Neural cell (in vitro differentiated cells): ENCODE measurements around the gene INPP5A. TPM values are rescaled to one million over a fixed set of nuclear protein-coding genes. Genes with fewer than 3 reads are reported as not detected.
"Not testable (repeated sequence)": the region's sequence is repeated elsewhere in the genome, so short reads cannot be mapped to it uniquely, and the experiment has no call there.

Experiments
- H2AFZ ChIP-seq: fragments of 200-600, 300-800 bp; sonication (generic), shearing (Covaris generic); 2 replicates; pipeline ENCODE4 v1.6.0; 2014; ENCODE audit warnings: low read depth, mild to moderate bottlenecking, antibody characterized with exemption, low read length, moderate library complexity
- H3F3A ChIP-seq: fragments of 200-600 bp; shearing (Covaris generic); 2 replicates; pipeline ENCODE4 v1.6.1; 2016; ENCODE audit warnings: mild to moderate bottlenecking, moderate library complexity, mixed read lengths, antibody characterized with exemption, low read length; ENCODE audit not compliant: insufficient read depth, poor library complexity, severe bottlenecking
- H3K27ac ChIP-seq: fragments of 200-600, 300-800 bp; sonication (generic), shearing (Covaris generic); 2 replicates; pipeline ENCODE4 v1.5.1; 2014; ENCODE audit warnings: mild to moderate bottlenecking, low read length, moderate library complexity
- H3K27me3 ChIP-seq: fragments of 300-800, 200-600 bp; sonication (generic), shearing (Covaris generic); 2 replicates; pipeline ENCODE4 v1.6.0; 2014; ENCODE audit warnings: mild to moderate bottlenecking, low read depth, low read length, moderate library complexity; ENCODE audit not compliant: insufficient read depth
- H3K36me3 ChIP-seq: fragments of 300-800, 200-600 bp; sonication (generic), shearing (Covaris generic); 2 replicates; pipeline ENCODE4 v1.5.1; 2014; ENCODE audit warnings: mild to moderate bottlenecking, antibody characterized with exemption, low read length, moderate library complexity; ENCODE audit not compliant: insufficient read depth
- H3K4me2 ChIP-seq: fragments of 300-800, 200-600 bp; sonication (generic), shearing (Covaris generic); 2 replicates; pipeline ENCODE4 v1.6.0; 2014; ENCODE audit warnings: mild to moderate bottlenecking, low read length
- H3K4me3 ChIP-seq: fragments of 300-800, 200-600 bp; sonication (generic), shearing (Covaris generic); 2 replicates; pipeline ENCODE4 v1.5.1; 2014; ENCODE audit warnings: mild to moderate bottlenecking, low read length, moderate library complexity
- H3K79me2 ChIP-seq: fragments of 200-600 bp; shearing (Covaris generic); replicated peaks from 2 replicates; pipeline ENCODE4 v1.6.0; 2014; ENCODE audit warnings: mild to moderate bottlenecking, low read length, moderate library complexity; ENCODE audit not compliant: insufficient read depth
- H3K9ac ChIP-seq: fragments of 300-800, 200-600 bp; sonication (generic), shearing (Covaris generic); 2 replicates; pipeline ENCODE4 v1.6.1; 2016; ENCODE audit warnings: mild to moderate bottlenecking, low read length, mixed read lengths
- H3K9me2 ChIP-seq: fragments of 200-600 bp; shearing (Covaris generic); 2 replicates; pipeline ENCODE4 v1.6.1; 2016; ENCODE audit warnings: mild to moderate bottlenecking, low read length, mixed read lengths; ENCODE audit not compliant: insufficient read depth
- H3K9me3 ChIP-seq: fragments of 200-600, 300-800 bp; sonication (generic), shearing (Covaris generic); 2 replicates; pipeline ENCODE4 v1.6.1; 2016; ENCODE audit warnings: mild to moderate bottlenecking, mixed run types, low read length, moderate library complexity, mixed read lengths
- H4K20me1 ChIP-seq: fragments of 200-600 bp; shearing (Covaris generic); 2 replicates; pipeline ENCODE4 v1.6.1; 2016; ENCODE audit warnings: mild to moderate bottlenecking, mixed run types; ENCODE audit not compliant: insufficient read depth
- CTCF ChIP-seq: fragments of 450-650 bp; IDR thresholded peaks from 2 replicates; pipeline ENCODE4 v1.5.1; 2014; ENCODE audit warnings: antibody characterized with exemption, mild to moderate bottlenecking, moderate library complexity; ENCODE audit not compliant: poor library complexity, severe bottlenecking
- EP300 ChIP-seq: fragments of 450-650 bp; conservative IDR thresholded peaks from 2 replicates; pipeline ENCODE4 v1.6.1; 2014; ENCODE audit warnings: antibody characterized with exemption, mild to moderate bottlenecking, moderate library complexity; ENCODE audit not compliant: poor library complexity, severe bottlenecking
- EZH2 ChIP-seq: fragments of 200-600, 300-800 bp; shearing (Covaris generic), sonication (generic); IDR thresholded peaks from 2 replicates; pipeline ENCODE4 v1.6.1; 2014; ENCODE audit warnings: antibody characterized with exemption, low read length, borderline replicate concordance, mild to moderate bottlenecking; ENCODE audit not compliant: insufficient read depth, poor library complexity, severe bottlenecking
- MXI1 ChIP-seq: fragments of 450-650 bp; conservative IDR thresholded peaks from 2 replicates; pipeline ENCODE4 v1.6.1; 2014; ENCODE audit warnings: antibody characterized with exemption, mild to moderate bottlenecking; ENCODE audit not compliant: poor library complexity, severe bottlenecking
- POLR2AphosphoS5 ChIP-seq: IDR thresholded peaks from 2 replicates; pipeline ENCODE4 v1.6.1; 2012
- RAD21 ChIP-seq: fragments of 450-650 bp; conservative IDR thresholded peaks from 2 replicates; pipeline ENCODE4 v1.6.1; 2014; ENCODE audit warnings: antibody characterized with exemption, mild to moderate bottlenecking, moderate library complexity
- REST ChIP-seq: IDR thresholded peaks from 2 replicates; pipeline ENCODE4 v1.6.1; 2012; ENCODE audit warnings: borderline replicate concordance
- SMC3 ChIP-seq: fragments of 450-650 bp; conservative IDR thresholded peaks from 2 replicates; pipeline ENCODE4 v1.6.1; 2014; ENCODE audit warnings: antibody characterized with exemption, mild to moderate bottlenecking, moderate library complexity; ENCODE audit not compliant: poor library complexity
- TAF1 ChIP-seq: IDR thresholded peaks from 2 replicates; pipeline ENCODE4 v1.6.1; 2012; ENCODE audit warnings: low read depth
- polyA plus RNA-seq: library from polyadenylated mRNA; depleted of rRNA; stranded (reverse); fragments of >200 nt; gene quantifications from 2 replicates; pipeline ENCODE4 v1.2.3, GENCODE V29; 2014

Gene INPP5A
- polyA plus RNA-seq, 1 donor from 2014 or later, result 48.8 TPM

GRCh38 chr10:132572545-132572937 is 35.0 kb downstream of the INPP5A start:
- no peaks in the 10 kb centered on the region for H3K79me2 ChIP-seq

GRCh38 chr10:132572946-132573345 is 35.4 kb downstream of the INPP5A start:
- not testable (repeated sequence) for H3K4me2 ChIP-seq, H3K4me3 ChIP-seq, H4K20me1 ChIP-seq, H3K36me3 ChIP-seq, H3K9me3 ChIP-seq, H3K9ac ChIP-seq, H2AFZ ChIP-seq, H3F3A ChIP-seq, H3K9me2 ChIP-seq, H3K79me2 ChIP-seq, H3K27me3 ChIP-seq, H3K27ac ChIP-seq

More at GRCh38 chr10:132572545-132572937, 35.0 kb downstream of the INPP5A start:
- no peak overlapping the region for H2AFZ ChIP-seq
- no peaks in the 10 kb centered on the region for H3K9me2 ChIP-seq
- no peak overlapping the region for H3K9ac ChIP-seq
- no peak overlapping the region for H3K4me3 ChIP-seq
- no peaks in the 10 kb centered on the region for H4K20me1 ChIP-seq
- no peaks in the 10 kb centered on the region for H3K36me3 ChIP-seq
- no peak overlapping the region for H3K4me2 ChIP-seq
- H3K27ac ChIP-seq, result no peak overlapping the region
- no peaks in the 10 kb centered on the region for H3K27me3 ChIP-seq
- H3F3A ChIP-seq, result no peaks in the 10 kb centered on the region
- TF ChIP-seq EZH2 (no peak), POLR2AphosphoS5 (no peak), TAF1 (no peak), EP300 (no peak), MXI1 (no peak), CTCF (no peak), RAD21 (no peak), SMC3 (no peak), REST (no peak)
- no peaks in the 10 kb centered on the region for H3K9me3 ChIP-seq

- H4K20me1 ChIP-seq, result no peaks in the 10 kb centered on the region
These were observed 36.7 kb downstream of the INPP5A start for GRCh38 chr10:132574288-132574687.

More at GRCh38 chr10:132574288-132574687, 36.7 kb downstream of the INPP5A start:
- H3K27ac ChIP-seq, result no peak overlapping the region
- H3K9me2 ChIP-seq, result no peaks in the 10 kb centered on the region
- H3K4me3 ChIP-seq, result no peak overlapping the region
- H3K9ac ChIP-seq, result no peak overlapping the region
- H3F3A ChIP-seq, result no peaks in the 10 kb centered on the region
- H3K27me3 ChIP-seq, result no peaks in the 10 kb centered on the region
- no peak for TF ChIP-seq POLR2AphosphoS5
- TF ChIP-seq CTCF, result no peak
- TF ChIP-seq EP300, result no peak
- TF ChIP-seq RAD21, result no peak
- no peak for TF ChIP-seq SMC3
- no peak for TF ChIP-seq REST
- TF ChIP-seq TAF1, result no peak
- no peak for TF ChIP-seq MXI1
- no peak for TF ChIP-seq EZH2
- H3K79me2 ChIP-seq, result no peaks in the 10 kb centered on the region
- no peaks in the 10 kb centered on the region for H3K9me3 ChIP-seq
- no peak overlapping the region for H3K4me2 ChIP-seq
- no peak overlapping the region for H2AFZ ChIP-seq
- H3K36me3 ChIP-seq, result no peaks in the 10 kb centered on the region
